Neutrophil (primary cell): Measurements from ENCODE around the gene WDR41.

Source experiments
- H3K27ac ChIP-seq: fragments of 200-600 bp; sonication (generic); 2 replicates; pipeline ENCODE4 v1.5.1; 2016; ENCODE audit warnings: mild to moderate bottlenecking, moderate library complexity
- H3K27me3 ChIP-seq: fragments of 200-600 bp; sonication (generic); 2 replicates; pipeline ENCODE4 v1.6.0; 2016; ENCODE audit warnings: mild to moderate bottlenecking
- H3K36me3 ChIP-seq: fragments of 200-600 bp; sonication (generic); 2 replicates; pipeline ENCODE4 v1.5.1; 2017
- H3K4me1 ChIP-seq, 2 experiments: fragments of 200-600 bp in 1 of 2; sonication (generic) in 1 of 2; 1 replicate in 1 of 2; 2 replicates in 1 of 2; pipeline versions ENCODE4 v1.5.1 to v1.6.1; 2013 to 2016; ENCODE audit warnings: low read depth in 1 of 2, low read length in 1 of 2, mild to moderate bottlenecking in 1 of 2, moderate library complexity in 1 of 2; ENCODE audit not compliant: control insufficient read depth in 1 of 2, insufficient read depth in 1 of 2
- H3K4me3 ChIP-seq, 2 experiments: fragments of 200-600 bp in 1 of 2; sonication (generic) in 1 of 2; 1 replicate in 1 of 2; 2 replicates in 1 of 2; pipeline ENCODE4 v1.5.1; 2013 to 2016; ENCODE audit warnings: low read depth in 1 of 2, low read length in 1 of 2, mild to moderate bottlenecking in 1 of 2, moderate library complexity in 1 of 2
- H3K9me3 ChIP-seq: fragments of 200-600 bp; sonication (generic); 2 replicates; pipeline ENCODE4 v1.5.1; 2016
- TF ChIP-seq, protein P1 (sequence below): fragments of 200-600 bp; sonication (generic); IDR thresholded peaks from 2 replicates; pipeline ENCODE4 v1.5.1; 2016; ENCODE audit warnings: antibody characterized with exemption

Gene WDR41

DNA sequence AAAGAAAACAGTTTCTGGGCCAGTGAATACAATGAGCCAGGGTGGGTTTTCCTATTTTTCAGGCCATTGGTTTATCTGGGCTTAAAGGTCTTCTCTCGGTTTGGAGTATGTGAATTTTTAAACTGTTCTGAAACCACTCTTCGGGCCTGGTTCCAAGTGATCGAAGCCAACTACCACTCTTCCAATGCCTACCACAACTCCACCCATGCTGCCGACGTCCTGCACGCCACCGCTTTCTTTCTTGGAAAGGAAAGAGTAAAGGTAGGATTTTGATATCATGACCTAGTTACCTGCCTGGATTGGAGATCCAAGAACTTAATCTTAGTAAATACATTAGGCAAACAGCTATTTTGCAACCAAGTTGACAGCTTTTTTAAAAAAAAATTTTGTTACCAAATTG, 79.1 kb downstream of the WDR41 start:
- TF ChIP-seq, protein P1, sequence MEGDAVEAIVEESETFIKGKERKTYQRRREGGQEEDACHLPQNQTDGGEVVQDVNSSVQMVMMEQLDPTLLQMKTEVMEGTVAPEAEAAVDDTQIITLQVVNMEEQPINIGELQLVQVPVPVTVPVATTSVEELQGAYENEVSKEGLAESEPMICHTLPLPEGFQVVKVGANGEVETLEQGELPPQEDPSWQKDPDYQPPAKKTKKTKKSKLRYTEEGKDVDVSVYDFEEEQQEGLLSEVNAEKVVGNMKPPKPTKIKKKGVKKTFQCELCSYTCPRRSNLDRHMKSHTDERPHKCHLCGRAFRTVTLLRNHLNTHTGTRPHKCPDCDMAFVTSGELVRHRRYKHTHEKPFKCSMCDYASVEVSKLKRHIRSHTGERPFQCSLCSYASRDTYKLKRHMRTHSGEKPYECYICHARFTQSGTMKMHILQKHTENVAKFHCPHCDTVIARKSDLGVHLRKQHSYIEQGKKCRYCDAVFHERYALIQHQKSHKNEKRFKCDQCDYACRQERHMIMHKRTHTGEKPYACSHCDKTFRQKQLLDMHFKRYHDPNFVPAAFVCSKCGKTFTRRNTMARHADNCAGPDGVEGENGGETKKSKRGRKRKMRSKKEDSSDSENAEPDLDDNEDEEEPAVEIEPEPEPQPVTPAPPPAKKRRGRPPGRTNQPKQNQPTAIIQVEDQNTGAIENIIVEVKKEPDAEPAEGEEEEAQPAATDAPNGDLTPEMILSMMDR = no peak
- no peaks in the 10 kb centered on the region for H3K36me3 ChIP-seq
- H3K27ac ChIP-seq = no peak overlapping the region
- H3K9me3 ChIP-seq = no peaks in the 10 kb centered on the region
- H3K4me3 ChIP-seq = no peak overlapping the region
- no peaks in the 10 kb centered on the region for H3K27me3 ChIP-seq
- H3K4me1 ChIP-seq = no peaks in the 10 kb centered on the region

DNA sequence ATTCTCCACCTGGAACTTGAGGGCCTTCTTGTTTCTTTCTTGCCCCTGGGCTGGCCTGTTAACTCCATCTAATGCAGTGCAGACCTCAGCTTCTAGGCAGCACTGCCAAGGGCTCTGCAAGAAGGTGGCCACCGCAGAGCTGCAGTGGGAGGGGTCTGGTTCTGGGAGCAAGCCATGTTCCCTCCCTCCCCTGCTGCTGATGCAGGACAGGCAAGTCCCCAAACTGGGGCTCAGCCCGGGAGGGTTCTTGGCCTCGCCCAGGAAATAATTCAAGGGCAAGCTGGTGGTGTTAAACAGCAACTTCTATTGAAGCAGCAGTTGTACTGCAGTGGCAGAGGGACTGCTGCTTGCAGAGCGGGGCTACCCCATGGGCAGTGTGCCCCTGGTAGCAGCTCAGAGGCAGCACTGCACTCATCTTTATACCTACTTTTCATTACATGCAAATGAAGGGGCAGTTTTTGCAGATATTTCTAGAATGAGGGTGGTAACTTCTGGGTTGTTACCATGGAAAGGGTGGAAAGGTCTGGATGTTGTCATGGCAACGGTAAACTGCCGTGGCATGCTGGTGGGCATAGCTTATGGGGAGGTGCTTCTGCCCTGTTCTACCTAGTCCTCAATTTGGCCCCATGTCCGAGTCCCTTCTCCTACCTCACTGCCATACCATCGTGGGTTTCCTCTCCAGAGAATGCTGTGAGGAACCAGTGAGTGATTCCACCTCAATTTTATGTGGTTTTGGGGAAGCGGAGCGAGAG, 82.1 kb downstream of the WDR41 start:
- H3K36me3 ChIP-seq = no peaks in the 10 kb centered on the region

DNA sequence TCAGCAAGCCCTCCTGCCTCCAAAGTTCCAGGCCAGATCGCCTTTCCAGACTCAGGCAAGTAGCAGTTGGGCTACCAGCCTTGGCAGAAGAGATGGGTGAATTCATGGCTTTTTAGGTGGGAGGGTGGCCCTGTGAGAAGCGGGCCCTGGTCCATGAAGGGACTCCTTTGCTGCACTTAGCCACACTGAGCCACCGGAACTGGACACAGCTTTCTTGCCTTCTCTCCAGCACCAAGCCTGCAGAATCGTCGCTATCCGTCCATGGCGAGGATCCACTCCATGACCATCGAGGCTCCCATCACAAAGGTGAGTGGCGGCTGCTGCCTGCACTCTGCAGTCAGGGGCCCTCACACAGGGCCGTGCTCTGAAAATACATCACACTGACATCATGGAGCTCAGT, 85.0 kb downstream of the WDR41 start:
- H3K4me1 ChIP-seq = no peaks in the 10 kb centered on the region
- H3K9me3 ChIP-seq = no peaks in the 10 kb centered on the region
- no peak overlapping the region for H3K4me3 ChIP-seq
- H3K27ac ChIP-seq = no peak overlapping the region
- TF ChIP-seq, protein P1 = no peak
- H3K27me3 ChIP-seq = no peaks in the 10 kb centered on the region
- no peaks in the 10 kb centered on the region for H3K36me3 ChIP-seq

More for the DNA sequence above, 82.1 kb downstream of the WDR41 start:
- Histone ChIP-seq H3K9me3 (no peaks in the 10 kb centered on the region), H3K27me3 (no peaks in the 10 kb centered on the region), H3K27ac (no peak overlapping the region), H3K4me1 (no peaks in the 10 kb centered on the region), H3K4me3 (no peak overlapping the region)
- TF ChIP-seq, protein P1 = no peak

DNA sequence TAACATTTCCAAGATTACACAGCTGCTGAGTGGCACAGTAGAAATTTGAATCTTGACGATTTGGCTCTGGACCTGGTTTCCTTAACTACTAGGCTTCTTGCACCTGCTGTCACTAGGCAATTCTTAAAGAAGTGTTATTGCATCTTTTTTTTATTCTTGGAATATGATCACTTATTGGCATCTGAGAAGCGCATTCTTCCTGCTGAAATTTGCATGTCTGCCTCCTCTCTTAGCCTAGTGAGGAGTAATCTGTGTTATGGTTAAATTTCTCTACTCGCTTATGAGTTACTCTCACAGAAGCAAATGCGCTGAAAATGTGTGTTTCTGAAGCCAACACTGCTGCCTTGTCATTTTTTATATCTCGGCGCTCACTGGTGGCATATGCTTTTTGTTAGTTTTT, 89.3 kb downstream of the WDR41 start:
- Histone ChIP-seq H3K27ac (no peak overlapping the region), H3K36me3 (no peaks in the 10 kb centered on the region), H3K4me3 (no peak overlapping the region), H3K27me3 (no peaks in the 10 kb centered on the region), H3K4me1 (no peaks in the 10 kb centered on the region), H3K9me3 (no peaks in the 10 kb centered on the region)
- TF ChIP-seq, protein P1 = no peak

DNA sequence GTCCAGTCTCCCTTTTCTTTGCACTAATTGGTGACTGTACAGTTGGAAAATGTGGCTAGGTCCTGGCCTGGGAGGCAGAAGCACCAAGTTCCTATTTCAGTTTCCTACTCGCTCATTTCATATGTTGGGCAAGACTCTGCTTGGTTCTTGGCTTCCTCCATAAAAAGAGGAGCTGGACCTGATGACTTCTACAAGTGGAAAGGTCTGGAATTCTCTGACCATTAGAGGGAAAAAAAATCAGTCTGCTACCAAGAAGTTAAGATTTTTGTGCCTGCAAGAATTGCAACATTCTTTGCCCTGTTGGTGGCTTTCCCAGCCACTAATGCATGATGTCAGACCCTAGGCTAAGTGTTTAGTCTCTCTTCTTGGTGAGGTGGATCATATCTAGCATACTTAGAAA, 91.5 kb downstream of the WDR41 start:
- Histone ChIP-seq H3K9me3 (no peaks in the 10 kb centered on the region), H3K4me1 (no peaks in the 10 kb centered on the region), H3K36me3 (no peaks in the 10 kb centered on the region), H3K4me3 (no peak overlapping the region), H3K27ac (no peak overlapping the region), H3K27me3 (no peaks in the 10 kb centered on the region)
- TF ChIP-seq, protein P1 = no peak
